ENCODE data around the gene ODAD3. TPM values are rescaled to one million over a fixed set of nuclear protein-coding genes. Genes with fewer than 3 reads are reported as not detected.
A peak's percentile ranks its signal among the peaks of the same experiment; 100 is the strongest.

The ODAD3 gene
- total and polyA plus RNA-seq, 2 of the 13 experiments (the other 11 are each of a cell fraction or from before 2014, with no cell fraction given): 0.04 to 0.08 TPM

- BruUV-seq (replicated peaks): no TSS peak
- H3K4me1 ChIP-seq (ENCODE audit: insufficient read depth, low read length): peaks cover 17% of the 10 kb centered on the region
- H3K27ac ChIP-seq (ENCODE audit: extremely low read length, insufficient read depth, low read length): no peak overlapping the region
- H3K36me3 ChIP-seq (replicated peaks in 1 of 2; ENCODE audit: control insufficient read depth in 1 of 2, insufficient read depth in 2 of 2, low read length in 2 of 2): no peaks in the 10 kb centered on the region
- POLR2A ChIA-PET: interaction anchor here (1.0 to 1.6 kb wide), 3 partner anchors 8 to 108 kb away, joined by 6 to 7 read pairs (median 6); partner anchors contain the start of gene SWSAP1
- H3K27me3 ChIP-seq (ENCODE audit: control insufficient read depth in 1 of 2, insufficient read depth in 2 of 2, low read length in 2 of 2): peaks cover 5 to 32% of the 10 kb centered on the region in 2 experiments; a peak in 4 of 5 replicates
- in situ Hi-C loops (cut with HindIII; ENCODE audit: extremely low pct_ligation_motif_present, low pct_unique_long_range_greater_than_20kb): loop anchor here (5.0 kb wide), 1 partner anchor 100 kb away; the partner anchor contains the start of gene EPOR
- CTCF ChIA-PET (ENCODE audit: low intra/inter-chr PET ratio, low total read pairs): interaction anchor here (1.1 to 1.6 kb wide), 4 partner anchors 29 to 189 kb away, joined by 3 to 10 read pairs (median 6); no protein-coding TSS in a partner anchor
- intact Hi-C loops (cut with micrococcal nuclease; ENCODE audit: unreplicated experiment): loop anchor here (1.0 kb wide), 1 partner anchor 104 kb away; no protein-coding TSS in a partner anchor
- H3K79me2 ChIP-seq (ENCODE audit: insufficient read depth, low read length): no peaks in the 10 kb centered on the region
- peak overlapping the region in 1 of 3 experiments; percentile 41; a peak in 1 of 6 replicates for H3K4me3 ChIP-seq (replicated peaks in 1 of 3; ENCODE audit: insufficient read depth in 1 of 3, low read depth in 2 of 3, low read length in 3 of 3)
- peaks cover 10% of the 10 kb centered on the region; the same call in 1 of the 2 replicates for H4K20me1 ChIP-seq (ENCODE audit: insufficient read depth, low read length)
- no peak overlapping the region for H2AFZ ChIP-seq (ENCODE audit: low read length)
- no peak overlapping the region for H3K9ac ChIP-seq (ENCODE audit: insufficient read depth, low read depth, low read length)
- peak; percentile 45 for DNase-seq (ENCODE audit: low spot score)
- 23% methylated on average over 5 of the region's 58 CpGs for WGBS (ENCODE audit: low lambda C conversion rate)
- FAIRE-seq: no peak
- H3K9me3 ChIP-seq (ENCODE audit: low read length): no peaks in the 10 kb centered on the region
- peak; percentile 76 for ATAC-seq
- peak overlapping the region; percentile 20 for H3K4me2 ChIP-seq (ENCODE audit: low read depth, low read length)
- TF ChIP-seq KLF11 (CRISPR knock-in tag; IDR thresholded peaks at IDR 0.05): no peak
- peak; percentile 69 for TF ChIP-seq ZFY (CRISPR knock-in tag; IDR thresholded peaks at IDR 0.05)
- no peak for TF ChIP-seq KDM4B (CRISPR knock-in tag; IDR thresholded peaks at IDR 0.05)
- TF ChIP-seq PHF5A (CRISPR knock-in tag; IDR thresholded peaks at IDR 0.05; ENCODE audit: low read depth, unreplicated experiment): peak; percentile 55
- TF ChIP-seq NFIC (IDR thresholded peaks at IDR 0.05; ENCODE audit: low read length): no peak
- TF ChIP-seq TFE3 (CRISPR knock-in tag; IDR thresholded peaks at IDR 0.05): peak; percentile 93
- no peak for TF ChIP-seq ZNF652 (CRISPR knock-in tag; IDR thresholded peaks at IDR 0.05; ENCODE audit: borderline replicate concordance, low read depth)
- no peak for TF ChIP-seq SMARCE1 (IDR thresholded peaks at IDR 0.05; ENCODE audit: borderline replicate concordance)
- no peak for TF ChIP-seq ZNF260 (CRISPR knock-in tag; IDR thresholded peaks at IDR 0.05; ENCODE audit: borderline replicate concordance, low read depth)
- peak; percentile 56 for TF ChIP-seq NRL (CRISPR knock-in tag; IDR thresholded peaks at IDR 0.05; ENCODE audit: borderline replicate concordance)
- TF ChIP-seq ZNF891 (CRISPR knock-in tag; IDR thresholded peaks at IDR 0.05): no peak; the same call in 1 of the 2 replicates
- TF ChIP-seq ZNF281 (CRISPR knock-in tag; IDR thresholded peaks at IDR 0.05; ENCODE audit: borderline replicate concordance): peak; percentile 20; the same call in 1 of the 2 replicates
- peak; percentile 42; the same call in 1 of the 2 replicates for TF ChIP-seq ZNF878 (CRISPR knock-in tag; IDR thresholded peaks at IDR 0.05)
- no peak; the same call in 1 of the 2 replicates for TF ChIP-seq TAF1 (CRISPR knock-in tag; IDR thresholded peaks at IDR 0.05)
- TF ChIP-seq POLR2AphosphoS2 (IDR thresholded peaks at IDR 0.05; ENCODE audit: low read depth, low read length): no peak
- no peak for TF ChIP-seq FOSL1 (CRISPR knock-in tag; IDR thresholded peaks at IDR 0.05; ENCODE audit: borderline replicate concordance)
- TF ChIP-seq CEBPB (IDR thresholded peaks at IDR 0.05; ENCODE audit: borderline replicate concordance, low read depth, low read length): no peak
- TF ChIP-seq ZBTB46 (CRISPR knock-in tag; IDR thresholded peaks at IDR 0.05; ENCODE audit: borderline replicate concordance): no peak
Measured at GRCh38 chr19:11482384-11483050, 47.6 kb upstream of the ODAD3 start.
